Bronchial epithelial cell (primary cell): Measurements from ENCODE around the gene TOMM40L. TPM values are rescaled to one million over a fixed set of nuclear protein-coding genes. Genes with fewer than 3 reads are reported as not detected.
"Not testable (repeated sequence)": the region's sequence is repeated elsewhere in the genome, so short reads cannot be mapped to it uniquely, and the experiment has no call there.

Source experiments
- DNase-seq: peaks from one replicate; pipeline ENCODE4 v3.0.0-alpha.2; 2010; ENCODE audit warnings: low read depth
- FAIRE-seq: peaks from 2 replicates; lab custom pipeline; 2011; peaks lifted over from hg19 to GRCh38; lab: Jason Lieb, UNC
- H3K27me3 ChIP-seq: 2 replicates; pipeline ENCODE4 v1.5.1; 2011; ENCODE audit warnings: low read length; ENCODE audit not compliant: control insufficient read depth, insufficient read depth
- H3K36me3 ChIP-seq: 2 replicates; pipeline ENCODE4 v1.5.1; 2011; ENCODE audit warnings: low read length; ENCODE audit not compliant: control insufficient read depth, insufficient read depth
- H3K4me3 ChIP-seq: 2 replicates; pipeline ENCODE4 v1.5.1; 2011; ENCODE audit warnings: mild to moderate bottlenecking, low read depth, low read length, control low read depth
- total RNA-seq: library from RNA; depleted of rRNA; stranded (reverse); fragments of >200 nt; gene quantifications from 2 replicates; pipeline ENCODE4 v1.2.1, GENCODE V29; 2014
- TF ChIP-seq, protein P1 (sequence below): IDR thresholded peaks from 2 replicates; pipeline ENCODE4 v1.5.1; 2011; ENCODE audit warnings: mild to moderate bottlenecking, moderate library complexity, low read length, control low read depth, inconsistent platforms; ENCODE audit not compliant: insufficient read depth, severe bottlenecking

The TOMM40L gene
- total RNA-seq, 1 donor from 2014 or later = 10.8 TPM

DNA sequence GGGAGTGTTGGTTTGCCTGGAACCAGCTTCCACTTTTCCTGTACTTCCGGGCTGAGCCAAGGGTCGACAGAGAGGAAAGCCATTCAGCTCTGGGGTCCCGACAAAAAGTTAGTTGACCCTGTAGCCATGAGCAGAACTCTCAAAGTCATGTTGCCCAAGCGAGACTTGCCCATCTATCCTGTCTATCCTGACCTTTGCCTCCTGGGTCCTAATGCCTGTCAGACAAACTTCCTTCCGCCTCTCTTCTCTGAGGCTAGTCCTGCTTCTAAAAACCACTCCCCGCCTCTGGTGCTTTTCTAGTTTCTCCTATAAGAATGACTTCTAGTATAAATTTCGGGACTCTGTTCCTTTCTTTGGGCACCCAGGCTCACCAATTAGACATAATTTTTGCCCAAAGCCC lies 25.0 kb downstream of the TOMM40L start:
- TF ChIP-seq, protein P1, sequence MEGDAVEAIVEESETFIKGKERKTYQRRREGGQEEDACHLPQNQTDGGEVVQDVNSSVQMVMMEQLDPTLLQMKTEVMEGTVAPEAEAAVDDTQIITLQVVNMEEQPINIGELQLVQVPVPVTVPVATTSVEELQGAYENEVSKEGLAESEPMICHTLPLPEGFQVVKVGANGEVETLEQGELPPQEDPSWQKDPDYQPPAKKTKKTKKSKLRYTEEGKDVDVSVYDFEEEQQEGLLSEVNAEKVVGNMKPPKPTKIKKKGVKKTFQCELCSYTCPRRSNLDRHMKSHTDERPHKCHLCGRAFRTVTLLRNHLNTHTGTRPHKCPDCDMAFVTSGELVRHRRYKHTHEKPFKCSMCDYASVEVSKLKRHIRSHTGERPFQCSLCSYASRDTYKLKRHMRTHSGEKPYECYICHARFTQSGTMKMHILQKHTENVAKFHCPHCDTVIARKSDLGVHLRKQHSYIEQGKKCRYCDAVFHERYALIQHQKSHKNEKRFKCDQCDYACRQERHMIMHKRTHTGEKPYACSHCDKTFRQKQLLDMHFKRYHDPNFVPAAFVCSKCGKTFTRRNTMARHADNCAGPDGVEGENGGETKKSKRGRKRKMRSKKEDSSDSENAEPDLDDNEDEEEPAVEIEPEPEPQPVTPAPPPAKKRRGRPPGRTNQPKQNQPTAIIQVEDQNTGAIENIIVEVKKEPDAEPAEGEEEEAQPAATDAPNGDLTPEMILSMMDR = no peak
- DNase-seq = no peak
- no peak for FAIRE-seq

DNA sequence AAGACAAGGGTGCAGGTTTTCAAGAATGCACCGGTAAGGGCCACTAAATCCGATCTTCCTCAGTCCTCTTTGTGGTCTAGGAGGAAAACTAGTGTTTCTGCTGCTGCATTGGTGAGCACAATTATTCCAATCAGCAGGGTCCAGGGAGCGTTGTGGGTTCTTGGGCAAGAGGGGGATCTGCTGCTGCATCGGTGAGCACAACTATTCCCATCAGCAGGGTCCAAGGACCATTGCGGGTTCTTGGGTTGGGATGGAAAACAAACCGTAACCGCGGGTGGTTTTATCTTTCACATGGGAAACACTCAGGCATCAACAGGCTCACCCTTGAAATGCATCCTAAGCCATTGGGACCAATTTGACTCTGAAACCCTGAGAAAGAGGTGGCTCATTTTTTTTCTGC lies 25.7 kb downstream of the TOMM40L start:
- FAIRE-seq (no peak), DNase-seq (no peak)
- no peaks in the 10 kb centered on the region for H3K36me3 ChIP-seq
- H3K4me3 ChIP-seq = no peak overlapping the region
- no peaks in the 10 kb centered on the region for H3K27me3 ChIP-seq
- TF ChIP-seq, protein P1 = no peak

More for the DNA sequence above, 25.0 kb downstream of the TOMM40L start:
- Histone ChIP-seq H3K4me3 (no peak overlapping the region), H3K27me3 (no peaks in the 10 kb centered on the region), H3K36me3 (no peaks in the 10 kb centered on the region)

DNA sequence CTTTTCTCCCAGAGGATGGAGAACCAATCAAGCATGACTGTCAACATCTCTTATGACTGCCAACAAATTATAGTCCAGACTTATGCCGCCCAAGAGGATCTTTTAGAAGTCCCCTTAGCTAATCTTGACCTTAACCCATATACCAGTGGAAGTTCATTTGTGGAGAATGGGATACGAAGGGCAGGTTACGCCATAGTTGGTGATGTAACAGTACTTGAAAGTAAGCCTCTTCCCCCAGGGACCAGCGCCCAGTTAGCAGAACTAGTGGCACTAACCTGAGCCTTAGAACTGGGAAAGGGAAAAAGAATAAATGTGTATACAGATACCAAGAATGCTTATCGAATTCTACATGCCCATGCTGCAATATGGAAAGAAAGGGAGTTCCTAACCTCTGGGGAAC lies 29.4 kb downstream of the TOMM40L start:
- DNase-seq, H3K4me3 ChIP-seq, H3K36me3 ChIP-seq, FAIRE-seq, H3K27me3 ChIP-seq: not testable (repeated sequence)

DNA sequence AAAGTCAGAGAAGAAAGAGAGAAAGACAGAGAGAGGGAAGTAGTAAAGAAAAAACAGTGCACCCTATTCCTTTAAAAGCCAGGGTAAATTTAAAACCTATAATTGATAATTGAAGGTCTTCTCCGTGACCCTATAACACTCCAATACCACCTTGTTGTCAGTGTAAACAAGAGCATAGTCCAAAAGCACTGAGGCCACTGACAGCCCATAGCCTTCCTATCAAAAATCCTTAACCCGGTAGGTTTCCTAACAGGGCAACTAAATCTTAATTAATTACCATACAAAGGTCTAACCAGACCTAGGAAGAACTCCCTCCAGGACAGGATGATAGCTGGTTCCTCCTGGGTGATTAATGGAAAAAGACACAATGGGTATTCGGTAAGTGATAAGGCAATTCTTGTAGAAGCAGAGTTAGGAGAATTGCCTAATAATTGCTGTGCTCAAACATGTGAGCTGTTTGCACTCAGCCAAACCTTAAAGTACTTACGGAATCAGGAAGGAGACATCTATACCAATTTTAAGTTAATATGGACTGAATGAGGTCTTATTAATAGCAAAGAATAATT lies 30.2 kb downstream of the TOMM40L start:
- not testable (repeated sequence) for H3K36me3 ChIP-seq, H3K4me3 ChIP-seq, H3K27me3 ChIP-seq, FAIRE-seq
- DNase-seq = peak; percentile 74

DNA sequence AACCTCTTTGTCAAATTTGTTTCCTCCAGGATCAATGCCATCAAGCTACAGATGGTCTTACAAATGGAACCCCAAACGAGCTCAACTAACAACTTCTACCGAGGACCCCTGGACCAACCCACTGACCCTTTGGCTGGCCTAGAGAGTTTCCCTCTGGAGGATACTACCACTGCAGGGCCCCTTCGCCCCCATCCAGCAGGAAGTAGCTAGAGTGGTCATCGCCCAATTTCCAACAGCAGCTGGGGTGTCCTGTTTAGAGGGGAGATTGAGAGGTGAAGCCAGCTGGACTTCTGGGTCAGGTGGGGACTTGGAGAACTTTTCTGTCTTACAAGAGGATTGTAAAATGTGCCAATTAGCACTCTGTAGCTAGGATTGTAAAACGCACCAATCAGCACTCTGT lies 31.2 kb downstream of the TOMM40L start:
- H3K4me3 ChIP-seq, DNase-seq, H3K36me3 ChIP-seq, FAIRE-seq, H3K27me3 ChIP-seq: not testable (repeated sequence)

DNA sequence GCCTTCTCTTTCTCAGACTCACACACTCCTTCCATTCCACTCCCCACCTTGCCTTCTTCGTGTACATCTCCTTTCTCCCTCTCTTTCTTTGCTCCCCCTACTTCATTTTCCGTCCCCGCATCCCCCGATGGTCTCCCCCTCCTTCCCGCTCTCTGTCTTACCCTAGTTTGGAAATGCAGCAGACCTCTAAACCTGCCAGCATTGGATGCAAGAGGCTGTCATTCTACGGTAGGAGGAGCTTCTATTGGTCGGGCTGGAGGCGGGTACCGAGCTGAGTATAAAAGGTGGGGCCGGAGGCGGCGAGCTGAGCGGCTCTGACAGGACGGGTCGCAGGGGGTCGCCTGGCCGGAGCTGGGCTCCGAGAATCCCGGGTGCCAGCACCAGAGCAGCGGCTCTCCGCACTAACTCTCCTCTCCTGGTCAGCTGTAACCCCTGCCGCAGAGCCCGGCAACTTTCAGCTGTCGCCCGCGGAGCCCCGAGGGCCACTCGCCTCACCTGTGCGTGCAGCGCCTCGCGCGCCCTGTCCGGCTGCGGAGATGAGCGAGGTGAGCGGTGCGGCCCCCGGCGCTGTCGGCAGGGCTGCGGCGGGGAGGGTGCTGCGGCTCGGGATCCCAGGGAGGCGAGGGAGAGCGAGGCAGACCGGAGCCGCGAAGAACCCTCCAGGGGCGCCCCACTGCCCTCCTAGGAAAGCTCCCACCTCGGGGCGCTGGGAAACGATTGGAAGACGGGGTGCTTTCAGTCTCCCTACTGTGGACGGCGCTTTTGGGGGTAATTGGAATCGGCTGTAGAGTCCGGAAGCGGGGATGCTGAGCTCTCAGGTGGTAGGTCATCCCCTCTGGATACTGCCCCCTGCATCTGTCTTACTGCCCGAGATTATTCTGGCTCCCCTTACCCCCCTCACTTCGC lies 32.8 kb downstream of the TOMM40L start, which contains the start of gene PCP4L1:
PCP4L1 (plus strand) TSS at position 307 of the 906 bp plus-strand sequence; CDS start at position 537, 230 bp downstream.
- TF ChIP-seq, protein P1 = no peak
- H3K27me3 ChIP-seq = no peaks in the 10 kb centered on the region
- DNase-seq = peak; percentile 63
- no peaks in the 10 kb centered on the region for H3K36me3 ChIP-seq
- no peak for FAIRE-seq
- peak within 1 kb of the TSS; percentile 48 for H3K4me3 ChIP-seq

DNA sequence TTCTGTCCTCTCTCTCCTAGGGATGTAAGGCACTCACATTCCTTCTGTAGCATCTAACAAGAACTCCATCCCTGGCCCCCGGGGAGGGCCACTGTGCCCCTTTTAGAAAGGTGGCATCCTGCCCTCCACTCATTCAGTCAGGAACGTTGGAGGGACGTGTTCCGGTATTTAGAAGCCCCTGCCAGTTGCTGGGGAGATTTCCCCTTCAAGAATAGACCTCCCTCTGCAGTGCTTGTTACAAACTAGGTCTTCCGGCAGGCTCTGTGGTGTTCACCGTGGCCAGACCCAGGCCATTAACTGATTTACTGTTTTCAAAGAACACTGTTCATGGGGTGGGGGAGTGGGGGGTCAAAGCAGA lies 33.5 kb downstream of the TOMM40L start:
- TF ChIP-seq, protein P1 = no peak
- no peaks in the 10 kb centered on the region for H3K27me3 ChIP-seq
- no peak for FAIRE-seq

More for the DNA sequence above, 33.5 kb downstream of the TOMM40L start:
- no peaks in the 10 kb centered on the region for H3K36me3 ChIP-seq
- no peak for DNase-seq
- peak overlapping the region; percentile 48 for H3K4me3 ChIP-seq
